ENCODE data around the gene P2RY12. TPM values are rescaled to one million over a fixed set of nuclear protein-coding genes. Genes with fewer than 3 reads are reported as not detected.

P2RY12 gene
- total RNA-seq, 6 donors from 2014 or later, result 0.22 to 3.9 (median 2.8) TPM; not detected in 1

GRCh38 chr3:151346292-151346691 is 38.3 kb downstream of the P2RY12 start:
- peak; percentile 65 to 67 for ATAC-seq (ENCODE audit: low FRiP score in 2 of 2)

GRCh38 chr3:151345859-151346258 is 38.7 kb downstream of the P2RY12 start:
- ATAC-seq (ENCODE audit: low FRiP score in 2 of 2) (peak in 1 of 2 donors; percentile 82), DNase-seq (no peak)
- TF ChIP-seq POLR2AphosphoS5 (IDR thresholded peaks at IDR 0.05) (no peak), POLR2A (IDR thresholded peaks at IDR 0.05) (no peak), EP300 (IDR thresholded peaks at IDR 0.05) (no peak), CTCF (IDR thresholded peaks at IDR 0.05) (no peak)
- Histone ChIP-seq H3K4me3 (peak overlapping the region in 2 of 4 donors; percentile 1 to 16), H3K27me3 (no peaks in the 10 kb centered on the region), H3K36me3 (no peaks in the 10 kb centered on the region), H3K27ac (peak overlapping the region; percentile 44 to 73 (median 67)), H3K9me3 (no peaks in the 10 kb centered on the region), H3K4me1 (no peaks in the 10 kb centered on the region)
- 47% methylated on average over 2 of the region's 2 CpGs for WGBS, 2 donors

More at GRCh38 chr3:151346292-151346691, 38.3 kb downstream of the P2RY12 start:
- no peaks in the 10 kb centered on the region for H3K4me1 ChIP-seq
- 53 to 56% methylated on average over 3 of the region's 3 CpGs for WGBS, 2 donors
- no peak for DNase-seq
- H3K27ac ChIP-seq, result peak overlapping the region; percentile 44 to 73 (median 67)
- no peaks in the 10 kb centered on the region for H3K9me3 ChIP-seq
- H3K27me3 ChIP-seq, result no peaks in the 10 kb centered on the region
- TF ChIP-seq POLR2A (IDR thresholded peaks at IDR 0.05) (no peak), POLR2AphosphoS5 (IDR thresholded peaks at IDR 0.05) (peak; percentile 8 to 39), EP300 (IDR thresholded peaks at IDR 0.05) (no peak), CTCF (IDR thresholded peaks at IDR 0.05) (no peak)
- no peaks in the 10 kb centered on the region for H3K36me3 ChIP-seq
- H3K4me3 ChIP-seq, result peak overlapping the region in 1 of 4 donors; percentile 1

- WGBS, 2 donors, result 54 to 62% methylated on average over 2 of the region's 2 CpGs
- Histone ChIP-seq H3K27me3 (no peaks in the 10 kb centered on the region), H3K4me3 (no peak overlapping the region), H3K36me3 (no peaks in the 10 kb centered on the region), H3K9me3 (no peaks in the 10 kb centered on the region), H3K4me1 (peaks cover 0 to 15% (median 3%) of the 10 kb centered on the region in 4 donors), H3K27ac (peak overlapping the region in 3 of 4 donors; percentile 40 to 69 (median 48))
- TF ChIP-seq POLR2A (IDR thresholded peaks at IDR 0.05) (no peak), CTCF (IDR thresholded peaks at IDR 0.05) (no peak), POLR2AphosphoS5 (IDR thresholded peaks at IDR 0.05) (no peak), EP300 (IDR thresholded peaks at IDR 0.05) (no peak)
- no peak for DNase-seq
- no peak for ATAC-seq (ENCODE audit: low FRiP score in 2 of 2)
Measured at GRCh38 chr3:151331696-151332095, 52.9 kb downstream of the P2RY12 start.

- peak overlapping the region in 3 of 4 donors; percentile 48 to 69 (median 48) for H3K27ac ChIP-seq
- no peaks in the 10 kb centered on the region for H3K27me3 ChIP-seq
- H3K9me3 ChIP-seq, result no peaks in the 10 kb centered on the region
- no peak for TF ChIP-seq EP300 (IDR thresholded peaks at IDR 0.05)
- no peaks in the 10 kb centered on the region for H3K36me3 ChIP-seq
- ATAC-seq (ENCODE audit: low FRiP score in 2 of 2) (peak in 1 of 2 donors; percentile 39), DNase-seq (no peak)
- peaks cover 0 to 15% (median 3%) of the 10 kb centered on the region in 4 donors for H3K4me1 ChIP-seq
- H3K4me3 ChIP-seq, result no peak overlapping the region
Measured at GRCh38 chr3:151330899-151331298, 53.7 kb downstream of the P2RY12 start.

- H3K4me3 ChIP-seq, result no peak overlapping the region
- peaks cover 0 to 15% (median 3%) of the 10 kb centered on the region in 4 donors for H3K4me1 ChIP-seq
- H3K36me3 ChIP-seq, result no peaks in the 10 kb centered on the region
- H3K27ac ChIP-seq, result peak overlapping the region in 1 of 4 donors; percentile 69
- 56 to 57% methylated on average over 4 of the region's 4 CpGs for WGBS, 2 donors
- DNase-seq (no peak), ATAC-seq (ENCODE audit: low FRiP score in 2 of 2) (peak in 1 of 2 donors; percentile 38)
- no peaks in the 10 kb centered on the region for H3K9me3 ChIP-seq
- TF ChIP-seq POLR2AphosphoS5 (IDR thresholded peaks at IDR 0.05) (no peak), CTCF (IDR thresholded peaks at IDR 0.05) (no peak), EP300 (IDR thresholded peaks at IDR 0.05) (no peak), POLR2A (IDR thresholded peaks at IDR 0.05) (no peak)
- H3K27me3 ChIP-seq, result no peaks in the 10 kb centered on the region
Measured at GRCh38 chr3:151330379-151330778, 54.2 kb downstream of the P2RY12 start.
